Heart left ventricle (tissue), 13 donors: ENCODE measurements around the gene MLST8.

Source experiments
- POLR2A ChIP-seq, 2 donors: fragments of 450-650 bp; IDR thresholded peaks; one replicate each; pipeline ENCODE4 v1.6.1; 2017; ENCODE audit warnings: antibody characterized with exemption in 2 of 2, mild to moderate bottlenecking in 2 of 2, moderate library complexity in 2 of 2
- TF ChIP-seq, protein P1 (sequence below), 12 donors: fragments of 200-600 bp; sonication (generic) in 4 of 12; IDR thresholded peaks; one replicate each; pipeline versions ENCODE4 v1.5.0 to v1.8.0; 2018 to 2022; ENCODE audit warnings: antibody characterized with exemption in 12 of 12, mild to moderate bottlenecking in 5 of 12
- donor health status: ischemic (EF 13 %, LVEDD 7.1; RV severe dilation, severe dysfunction).
- donor health status: DM: no; HTN: yes; CAD: no.
- donor health status: DM: no; HTN: no; CAD: no.
- donor health status: ischemic (EF 25% LVEDD 6.9; RV normal size, moderate dysfunction).
- donor health status: ischemic (EF 25% LVEDD 5.7; RV mildly dilated, moderate dysfunction).
- donor health status: ischemic (EF 35%, LVEDD 5.7; RV mildly dilated, moderate dysfunction).
- donor health status: nonischemic (EF 11% LVEDD 7.7; RV severe dilation, severe dysfunction).
- donor health status: DM: yes; HTN: yes; CAD: no.
- donor health status: PGD.
- donor health status: ischemic (EF 29% LVEDD 5.4; RV normal size, mild dysfunction).
- donor health status: nonischemic (EF 23%, LVEDD 6.1; RV moderate dilation, normal function).

DNA sequence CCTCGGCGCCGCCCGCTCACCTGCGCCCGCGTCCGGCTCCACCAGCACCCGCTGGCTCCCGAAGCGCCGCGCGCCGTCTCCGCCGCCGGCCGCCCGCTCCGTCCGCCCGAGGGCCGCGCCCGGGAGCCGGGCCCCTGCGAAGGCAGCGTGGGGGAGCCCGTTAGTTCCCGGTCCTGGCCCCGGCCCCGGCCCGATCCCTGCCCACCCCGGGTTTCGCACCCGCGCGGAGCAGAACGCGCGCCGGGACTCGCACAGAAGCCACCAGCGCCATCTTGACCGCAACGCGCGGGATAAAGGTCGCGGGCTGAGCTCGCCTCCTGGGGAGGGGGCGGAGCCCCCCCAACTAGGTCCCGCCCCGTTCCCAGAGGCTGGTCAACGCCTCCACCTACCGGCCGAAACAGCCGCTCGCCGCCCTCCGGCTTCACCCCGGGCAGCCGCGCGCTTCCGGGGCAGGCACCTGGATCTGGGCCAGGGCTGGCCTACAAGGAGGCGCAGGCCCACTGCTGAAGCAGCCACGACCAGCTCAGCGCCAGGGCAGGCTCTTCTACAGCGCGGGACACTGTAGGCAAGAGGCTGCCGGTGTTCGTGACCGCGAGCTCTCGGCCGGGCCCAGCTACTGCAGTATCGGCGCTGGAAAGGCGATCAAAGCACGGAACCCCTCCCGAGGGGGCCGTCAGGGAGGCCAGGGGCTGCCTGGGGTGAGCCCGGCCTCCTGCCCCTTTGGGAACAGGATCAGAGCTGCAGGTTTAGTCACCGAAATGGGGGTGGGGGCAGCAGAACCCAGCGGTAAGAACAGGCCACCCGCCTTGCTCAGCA, 46.2 kb downstream of the MLST8 start, which contains the start of gene ECI1:
- TF ChIP-seq, protein P1, sequence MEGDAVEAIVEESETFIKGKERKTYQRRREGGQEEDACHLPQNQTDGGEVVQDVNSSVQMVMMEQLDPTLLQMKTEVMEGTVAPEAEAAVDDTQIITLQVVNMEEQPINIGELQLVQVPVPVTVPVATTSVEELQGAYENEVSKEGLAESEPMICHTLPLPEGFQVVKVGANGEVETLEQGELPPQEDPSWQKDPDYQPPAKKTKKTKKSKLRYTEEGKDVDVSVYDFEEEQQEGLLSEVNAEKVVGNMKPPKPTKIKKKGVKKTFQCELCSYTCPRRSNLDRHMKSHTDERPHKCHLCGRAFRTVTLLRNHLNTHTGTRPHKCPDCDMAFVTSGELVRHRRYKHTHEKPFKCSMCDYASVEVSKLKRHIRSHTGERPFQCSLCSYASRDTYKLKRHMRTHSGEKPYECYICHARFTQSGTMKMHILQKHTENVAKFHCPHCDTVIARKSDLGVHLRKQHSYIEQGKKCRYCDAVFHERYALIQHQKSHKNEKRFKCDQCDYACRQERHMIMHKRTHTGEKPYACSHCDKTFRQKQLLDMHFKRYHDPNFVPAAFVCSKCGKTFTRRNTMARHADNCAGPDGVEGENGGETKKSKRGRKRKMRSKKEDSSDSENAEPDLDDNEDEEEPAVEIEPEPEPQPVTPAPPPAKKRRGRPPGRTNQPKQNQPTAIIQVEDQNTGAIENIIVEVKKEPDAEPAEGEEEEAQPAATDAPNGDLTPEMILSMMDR (IDR thresholded peaks at IDR 0.05): peak; percentile 60 to 96 (median 78)
- TF ChIP-seq POLR2A (IDR thresholded peaks at IDR 0.05): peak; percentile 43 to 90
